GM23248 (cell line): ENCODE results near the gene CHRM2.

Source experiments
- EZH2 ChIP-seq: fragments of 200-600 bp; sonication (generic); IDR thresholded peaks from 2 replicates; pipeline ENCODE4 v1.6.1; 2018; ENCODE audit warnings: antibody characterized with exemption, mild to moderate bottlenecking; ENCODE audit not compliant: insufficient read depth, poor library complexity, severe bottlenecking
- EZH2phosphoT487 ChIP-seq: fragments of 200-600 bp; sonication (generic); IDR thresholded peaks from 2 replicates; pipeline ENCODE4 v1.6.1; 2018; ENCODE audit warnings: antibody characterized with exemption, moderate library complexity, mild to moderate bottlenecking, low read depth; ENCODE audit not compliant: insufficient read depth

DNA sequence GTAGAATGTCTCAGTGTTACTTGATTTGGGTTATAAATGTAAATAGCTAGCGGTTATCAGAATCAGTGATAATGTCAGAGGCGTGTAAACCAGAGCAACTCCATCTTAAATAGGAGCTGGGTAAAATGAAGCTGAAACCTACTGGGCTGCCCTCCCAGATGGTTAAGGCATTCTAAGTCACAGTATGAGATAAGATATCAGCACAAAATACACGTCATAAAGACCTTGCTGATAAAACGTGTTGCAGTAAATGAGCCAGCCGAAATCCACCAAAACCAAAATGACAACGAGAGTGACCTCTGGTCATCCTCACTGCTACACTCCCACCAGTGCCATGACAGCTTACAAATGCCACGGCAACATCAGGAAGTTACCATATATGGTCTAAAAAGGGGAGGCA is 172.3 kb downstream of the CHRM2 start:
- TF ChIP-seq EZH2 (no peak), EZH2phosphoT487 (no peak)
